DMS153 (cell line): Measurements from ENCODE around the gene ZNF107.
"Not testable (repeated sequence)": the region's sequence is repeated elsewhere in the genome, so short reads cannot be mapped to it uniquely, and the experiment has no call there.

Source experiments
- DNase-seq: peaks from one replicate; lab custom pipeline; 2025; lab: John Stamatoyannopoulos, UW

Gene ZNF107

GRCh38 chr7:64733550-64734240 lies 67.8 kb downstream of the ZNF107 start:
- DNase-seq: no peak

DNA sequence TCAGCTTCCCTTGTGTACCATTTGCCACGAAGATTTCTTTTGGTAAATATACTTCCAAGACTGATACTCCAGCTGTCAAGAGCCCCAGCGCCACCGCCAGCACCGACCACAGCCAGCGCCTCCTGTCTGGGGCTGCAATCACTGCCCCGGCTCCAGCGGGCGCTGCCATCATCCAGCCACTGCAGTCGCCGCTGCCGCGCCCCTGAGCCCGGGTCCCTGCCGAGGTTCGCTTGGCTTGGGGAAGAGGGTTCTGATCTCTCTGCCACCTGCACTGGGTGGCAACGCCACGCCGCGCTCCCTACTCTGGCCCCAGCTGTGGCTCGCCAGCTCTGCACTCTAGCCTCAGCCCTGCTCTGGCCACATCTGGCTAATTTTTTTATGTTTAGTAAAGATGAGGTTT lies 70.6 kb downstream of the ZNF107 start:
- no peak for DNase-seq

GRCh38 chr7:64738403-64738802 lies 72.5 kb downstream of the ZNF107 start:
- DNase-seq: not testable (repeated sequence)

GRCh38 chr7:64738953-64739352 lies 73.0 kb downstream of the ZNF107 start:
- not testable (repeated sequence) for DNase-seq

- DNase-seq: no peak
Measured at GRCh38 chr7:64744680-64745079, 78.7 kb downstream of the ZNF107 start.

GRCh38 chr7:64747802-64748201 lies 81.9 kb downstream of the ZNF107 start:
- DNase-seq: no peak

DNA sequence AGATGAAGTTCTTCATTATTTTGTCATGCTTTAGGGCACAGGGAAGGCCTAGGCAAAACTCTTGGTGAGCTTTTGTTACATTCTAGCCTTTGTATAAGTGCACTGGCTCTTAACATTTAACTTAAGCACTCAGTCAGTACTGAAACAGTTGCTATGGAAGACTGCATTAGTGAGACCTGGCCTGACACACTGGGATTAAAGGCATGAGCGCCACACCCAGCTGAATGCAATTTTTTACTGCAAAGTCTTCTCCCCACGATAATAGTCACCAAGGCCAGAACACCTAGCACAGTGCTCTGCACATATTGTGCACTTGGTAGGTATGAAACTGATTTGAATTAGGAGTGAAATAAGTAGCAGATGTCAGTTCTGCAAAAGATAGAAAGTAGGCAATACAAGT lies 87.1 kb downstream of the ZNF107 start:
- no peak for DNase-seq

- no peak for DNase-seq
Measured at GRCh38 chr7:64755865-64756264, 89.9 kb downstream of the ZNF107 start.

- DNase-seq: no peak
Measured at GRCh38 chr7:64758151-64758550, 92.2 kb downstream of the ZNF107 start.
